Memory B cell (primary cell): ENCODE measurements around the gene NOS3.

Source experiments
- ATAC-seq: fragments of 150-1000 bp; cut with Tn5 transposase; 2 replicates; pipeline ENCODE4 v1.10.0; 2021; ENCODE audit warnings: low read depth, mild to moderate bottlenecking, moderate library complexity
- DNase-seq, 2 donors: peaks; one replicate each; pipeline ENCODE4 v3.0.0; 2022; ENCODE audit warnings: low spot score in 2 of 2
- H3K27ac Mint-ChIP-seq: one replicate; pipeline ENCODE4 v1.8.0; 2022; ENCODE audit warnings: mild to moderate bottlenecking, moderate library complexity, mixed read lengths
- H3K27me3 Mint-ChIP-seq: one replicate; pipeline ENCODE4 v1.8.0; 2022; ENCODE audit warnings: mixed read lengths
- H3K36me3 Mint-ChIP-seq: one replicate; pipeline ENCODE4 v1.8.0; 2022; ENCODE audit warnings: mild to moderate bottlenecking, mixed read lengths
- H3K4me1 Mint-ChIP-seq: one replicate; pipeline ENCODE4 v1.8.0; 2022; ENCODE audit warnings: mixed read lengths
- H3K4me3 Mint-ChIP-seq: one replicate; pipeline ENCODE4 v1.8.0; 2022; ENCODE audit warnings: mild to moderate bottlenecking, moderate library complexity, mixed read lengths
- H3K9me3 Mint-ChIP-seq: one replicate; pipeline ENCODE4 v1.8.0; 2022; ENCODE audit warnings: mixed read lengths

Gene NOS3

GRCh38 chr7:151013356-151013732 is 22.5 kb downstream of the NOS3 start:
- no peaks in the 10 kb centered on the region for H3K27me3 Mint-ChIP-seq
- H3K27ac Mint-ChIP-seq = peak overlapping the region; percentile 98
- H3K9me3 Mint-ChIP-seq = no peaks in the 10 kb centered on the region
- ATAC-seq (no peak), DNase-seq (no peak)
- peak overlapping the region; percentile 98 for H3K4me3 Mint-ChIP-seq
- H3K4me1 Mint-ChIP-seq = peaks cover 31% of the 10 kb centered on the region
- no peaks in the 10 kb centered on the region for H3K36me3 Mint-ChIP-seq

- Mint-ChIP-seq H3K27ac (peak overlapping the region; percentile 98), H3K4me3 (peak overlapping the region; percentile 98), H3K4me1 (peaks cover 35% of the 10 kb centered on the region), H3K27me3 (peaks cover 3% of the 10 kb centered on the region), H3K36me3 (no peaks in the 10 kb centered on the region), H3K9me3 (no peaks in the 10 kb centered on the region)
- ATAC-seq (peak; percentile 72), DNase-seq (peak; percentile 85 to 89)
These were observed 23.1 kb downstream of the NOS3 start for GRCh38 chr7:151013733-151014497.

- H3K27ac Mint-ChIP-seq = peak overlapping the region; percentile 98
- DNase-seq = no peak
These were observed 24.1 kb downstream of the NOS3 start for GRCh38 chr7:151014950-151015349.

DNA sequence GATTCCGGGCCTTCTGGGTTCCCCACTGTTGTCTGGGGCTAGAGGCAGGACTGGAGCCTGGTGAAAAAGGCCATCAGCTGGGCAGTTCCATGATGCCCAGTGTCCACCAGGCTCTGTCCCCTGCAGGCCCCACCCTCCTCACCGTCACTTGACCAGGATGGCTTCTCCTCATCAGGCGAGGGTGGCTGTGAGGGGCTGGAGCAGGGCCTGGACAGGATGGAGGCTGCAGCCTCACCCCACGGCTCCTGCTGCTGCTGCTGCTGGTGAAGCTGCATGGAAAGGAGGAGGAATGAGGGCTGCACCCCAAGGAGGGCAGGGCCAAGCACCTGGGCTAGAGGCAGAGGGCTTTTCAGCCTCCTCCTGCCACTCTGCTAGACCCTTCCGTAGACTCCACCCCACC is 25.1 kb downstream of the NOS3 start:
- no peak overlapping the region for H3K4me3 Mint-ChIP-seq
- H3K9me3 Mint-ChIP-seq = no peaks in the 10 kb centered on the region
- DNase-seq = no peak
- peak overlapping the region; percentile 98 for H3K27ac Mint-ChIP-seq
- ATAC-seq = no peak
- peaks cover 36% of the 10 kb centered on the region for H3K4me1 Mint-ChIP-seq
- H3K36me3 Mint-ChIP-seq = no peaks in the 10 kb centered on the region
- peaks cover 9% of the 10 kb centered on the region for H3K27me3 Mint-ChIP-seq

More at GRCh38 chr7:151014950-151015349, 24.1 kb downstream of the NOS3 start:
- H3K36me3 Mint-ChIP-seq = no peaks in the 10 kb centered on the region
- no peak for ATAC-seq
- H3K4me1 Mint-ChIP-seq = peaks cover 39% of the 10 kb centered on the region
- H3K4me3 Mint-ChIP-seq = peak overlapping the region; percentile 49
- H3K9me3 Mint-ChIP-seq = no peaks in the 10 kb centered on the region
- peaks cover 6% of the 10 kb centered on the region for H3K27me3 Mint-ChIP-seq

- DNase-seq = no peak
- H3K4me1 Mint-ChIP-seq = peaks cover 34% of the 10 kb centered on the region
- H3K9me3 Mint-ChIP-seq = no peaks in the 10 kb centered on the region
- H3K27ac Mint-ChIP-seq = peak overlapping the region; percentile 46
- no peak for ATAC-seq
- peaks cover 13% of the 10 kb centered on the region for H3K27me3 Mint-ChIP-seq
- no peak overlapping the region for H3K4me3 Mint-ChIP-seq
- H3K36me3 Mint-ChIP-seq = no peaks in the 10 kb centered on the region
These were observed 25.7 kb downstream of the NOS3 start for GRCh38 chr7:151016505-151016904.

DNA sequence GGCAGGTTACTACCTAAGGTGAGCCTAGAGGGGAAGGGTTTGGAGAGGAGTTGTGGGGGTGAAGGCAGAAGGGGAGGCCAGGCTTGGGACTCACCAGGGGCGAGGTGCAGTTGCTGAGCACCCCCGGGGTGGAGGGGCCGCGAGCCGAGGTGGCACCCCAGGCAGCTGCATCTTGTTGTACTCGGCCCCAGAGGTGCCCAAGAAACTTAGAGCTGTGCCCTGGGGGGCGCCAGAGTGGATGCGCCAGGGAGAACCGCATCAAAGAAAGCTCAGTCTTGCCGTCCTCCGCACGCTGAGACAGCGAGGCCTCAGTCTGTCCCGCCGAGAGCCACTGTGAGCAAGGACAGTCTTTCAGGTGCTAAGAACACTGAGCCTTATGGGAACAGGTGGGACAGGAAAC is 26.1 kb downstream of the NOS3 start:
- Mint-ChIP-seq H3K4me3 (peak overlapping the region; percentile 91), H3K4me1 (peaks cover 34% of the 10 kb centered on the region), H3K36me3 (no peaks in the 10 kb centered on the region), H3K27ac (peak overlapping the region; percentile 46), H3K27me3 (peaks cover 13% of the 10 kb centered on the region), H3K9me3 (no peaks in the 10 kb centered on the region)
- DNase-seq = no peak
- ATAC-seq = no peak

GRCh38 chr7:151017370-151017952 is 26.6 kb downstream of the NOS3 start:
- peak overlapping the region; percentile 92 for H3K27ac Mint-ChIP-seq

DNA sequence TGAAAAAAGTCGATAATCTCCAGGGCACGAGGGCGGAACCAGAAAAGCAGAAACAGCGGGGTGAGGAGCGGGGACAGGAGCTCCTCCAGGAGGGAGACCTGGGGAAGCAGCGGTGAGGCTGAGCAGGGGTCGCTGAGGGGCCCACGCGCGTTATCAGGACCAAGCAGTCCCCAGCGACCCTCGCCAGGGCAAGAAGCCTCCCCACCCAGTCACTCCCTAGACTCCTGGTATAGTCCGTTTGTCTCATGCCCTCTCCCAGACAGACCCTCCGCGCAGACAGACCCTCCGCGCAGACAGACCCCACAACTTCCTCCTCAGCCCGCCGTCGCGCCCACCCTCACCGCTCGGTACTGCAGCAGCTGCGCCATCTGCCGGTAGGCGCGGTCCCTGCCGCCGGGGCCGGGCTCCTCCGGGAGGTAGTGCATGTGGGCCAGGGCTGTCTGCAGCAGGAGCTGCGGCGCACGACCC is 27.2 kb downstream of the NOS3 start:
- H3K27me3 Mint-ChIP-seq = peaks cover 15% of the 10 kb centered on the region
- H3K27ac Mint-ChIP-seq = peak overlapping the region; percentile 92

More at GRCh38 chr7:151017370-151017952, 26.6 kb downstream of the NOS3 start:
- DNase-seq (no peak), ATAC-seq (no peak)
- Mint-ChIP-seq H3K4me1 (peaks cover 33% of the 10 kb centered on the region), H3K36me3 (no peaks in the 10 kb centered on the region), H3K4me3 (peak overlapping the region; percentile 91), H3K27me3 (peaks cover 13% of the 10 kb centered on the region), H3K9me3 (no peaks in the 10 kb centered on the region)

GRCh38 chr7:151018421-151019129 is 27.8 kb downstream of the NOS3 start:
- Mint-ChIP-seq H3K27me3 (peaks cover 15% of the 10 kb centered on the region), H3K9me3 (no peaks in the 10 kb centered on the region), H3K27ac (peak overlapping the region; percentile 92), H3K36me3 (no peaks in the 10 kb centered on the region), H3K4me3 (peak overlapping the region; percentile 91), H3K4me1 (peaks cover 30% of the 10 kb centered on the region)
- peak; percentile 42 for ATAC-seq
- peak in 1 of 2 donors; percentile 33 for DNase-seq

More for the DNA sequence above, 27.2 kb downstream of the NOS3 start:
- Mint-ChIP-seq H3K4me3 (peak overlapping the region; percentile 91), H3K4me1 (peaks cover 30% of the 10 kb centered on the region), H3K36me3 (no peaks in the 10 kb centered on the region), H3K9me3 (no peaks in the 10 kb centered on the region)
- DNase-seq = peak; percentile 74 to 91
- peak; percentile 50 for ATAC-seq

GRCh38 chr7:151019130-151019447 is 28.3 kb downstream of the NOS3 start:
- no peak overlapping the region for H3K27ac Mint-ChIP-seq
- no peaks in the 10 kb centered on the region for H3K36me3 Mint-ChIP-seq
- no peaks in the 10 kb centered on the region for H3K9me3 Mint-ChIP-seq
- H3K4me3 Mint-ChIP-seq = peak overlapping the region; percentile 80
- DNase-seq = no peak
- H3K4me1 Mint-ChIP-seq = peaks cover 30% of the 10 kb centered on the region
- H3K27me3 Mint-ChIP-seq = peaks cover 15% of the 10 kb centered on the region
- ATAC-seq = no peak

DNA sequence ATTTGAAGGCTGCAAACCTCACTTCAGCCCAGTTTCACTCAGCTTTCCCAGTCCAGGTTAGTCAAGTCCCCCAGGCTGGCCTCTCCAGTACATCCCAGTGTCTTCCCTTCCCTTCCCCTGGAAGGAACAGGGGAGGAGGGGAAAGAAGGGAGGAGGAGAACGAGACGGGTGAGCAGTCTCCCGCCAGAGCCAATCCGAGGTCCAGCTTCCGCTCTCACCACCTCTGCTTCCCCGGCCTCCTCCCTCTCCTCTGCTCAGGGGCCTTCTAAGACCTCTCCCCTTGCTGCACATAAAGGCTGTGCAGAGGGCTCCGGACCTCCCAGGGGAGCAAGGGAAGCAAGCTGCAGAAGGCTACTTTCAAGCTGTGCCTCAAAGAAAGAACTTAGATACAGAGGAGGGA is 29.4 kb downstream of the NOS3 start:
- peaks cover 21% of the 10 kb centered on the region for H3K4me1 Mint-ChIP-seq
- H3K36me3 Mint-ChIP-seq = no peaks in the 10 kb centered on the region
- no peak overlapping the region for H3K27ac Mint-ChIP-seq
- no peak overlapping the region for H3K4me3 Mint-ChIP-seq
- no peak for ATAC-seq
- no peak for DNase-seq
- peaks cover 20% of the 10 kb centered on the region for H3K27me3 Mint-ChIP-seq
- H3K9me3 Mint-ChIP-seq = no peaks in the 10 kb centered on the region

DNA sequence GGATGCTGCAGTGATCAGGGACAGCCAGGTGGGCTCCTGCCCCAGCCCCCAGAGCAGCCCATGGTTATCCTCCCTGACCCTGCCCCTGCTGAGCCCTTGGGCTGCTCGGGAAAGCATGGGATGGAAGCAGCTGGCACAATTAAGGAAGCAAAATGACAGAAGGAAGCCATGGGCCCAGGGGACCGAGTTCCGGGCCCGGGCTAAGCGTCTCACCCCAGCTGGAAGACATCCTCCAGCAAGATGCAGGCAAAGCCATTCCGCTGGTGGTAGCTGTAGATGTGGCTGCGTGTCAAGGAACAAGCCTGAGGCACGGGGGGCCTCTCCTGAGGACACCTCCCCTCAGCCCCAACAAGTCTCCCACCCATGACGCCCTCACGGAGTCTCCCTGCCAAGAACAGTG is 32.4 kb downstream of the NOS3 start:
- no peaks in the 10 kb centered on the region for H3K9me3 Mint-ChIP-seq
- no peak overlapping the region for H3K27ac Mint-ChIP-seq
- no peak for DNase-seq
- H3K36me3 Mint-ChIP-seq = no peaks in the 10 kb centered on the region
- peaks cover 13% of the 10 kb centered on the region for H3K4me1 Mint-ChIP-seq
- peaks cover 20% of the 10 kb centered on the region for H3K27me3 Mint-ChIP-seq
- no peak overlapping the region for H3K4me3 Mint-ChIP-seq
- ATAC-seq = no peak

DNA sequence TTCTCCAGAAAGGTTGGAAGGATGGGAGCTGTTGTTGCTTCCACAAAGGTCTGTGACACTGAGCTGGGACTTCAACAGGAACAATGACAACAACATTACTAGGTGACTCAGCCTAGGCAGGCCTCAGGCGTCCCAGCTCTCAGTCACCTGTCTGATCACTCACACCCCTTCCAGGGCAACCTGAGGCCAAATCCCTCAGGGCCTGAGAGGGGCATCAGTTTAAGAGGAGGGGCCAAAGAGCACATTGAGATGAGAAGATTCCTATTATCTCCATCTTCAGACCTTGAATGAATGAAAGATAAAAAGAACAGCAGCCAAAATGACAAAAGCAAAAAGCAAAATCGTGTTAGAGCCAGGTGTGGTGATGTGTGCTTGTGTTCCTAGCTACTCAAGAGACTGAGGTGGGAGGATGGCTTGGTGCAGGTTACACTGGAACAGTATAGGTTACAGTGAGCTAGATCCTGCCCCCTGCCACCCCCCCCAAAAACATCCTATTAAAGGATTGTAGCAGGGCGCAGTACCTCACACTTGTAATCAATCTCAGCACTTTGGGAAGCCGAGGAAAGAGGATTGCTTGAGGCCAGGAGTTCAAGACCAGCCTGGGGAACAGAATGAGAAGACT is 33.7 kb downstream of the NOS3 start, which contains the start of gene ATG9B:
ATG9B (minus strand) TSS at position 60 of the 622 bp plus-strand sequence. CDS start 71 bp downstream, outside the sequence.
- peak within 1 kb of the TSS; percentile 83 for H3K27ac Mint-ChIP-seq
- no peak within 1 kb of the TSS for H3K4me3 Mint-ChIP-seq

More for the DNA sequence above, 33.7 kb downstream of the NOS3 start, which contains the start of gene ATG9B:
- Mint-ChIP-seq H3K27me3 (peaks cover 14% of the 10 kb centered on the region), H3K9me3 (no peaks in the 10 kb centered on the region), H3K36me3 (no peaks in the 10 kb centered on the region), H3K4me1 (peaks cover 10% of the 10 kb centered on the region)
- DNase-seq = no peak
- no peak for ATAC-seq
